Liver (tissue), 9 donors: ENCODE data around the gene DAPK2. TPM values are rescaled to one million over a fixed set of nuclear protein-coding genes. Genes with fewer than 3 reads are reported as not detected.

Experiments
- DNase-seq: peaks from one replicate; pipeline ENCODE4 v3.0.0-alpha.2; 2017; ENCODE audit warnings: low spot score
- H3K27ac ChIP-seq, 2 donors: one replicate each; pipeline ENCODE4 v1.7.0; 2013; ENCODE audit warnings: inconsistent platforms in 2 of 2, low read length in 2 of 2, control low read depth in 1 of 2, low read depth in 1 of 2, mild to moderate bottlenecking in 1 of 2
- H3K27me3 ChIP-seq, 4 donors: one replicate each; pipeline versions ENCODE4 v1.6.1 to v1.7.0; 2013; ENCODE audit warnings: low read length in 3 of 4, inconsistent platforms in 1 of 4, mild to moderate bottlenecking in 1 of 4, moderate library complexity in 1 of 4; ENCODE audit not compliant: control insufficient read depth in 4 of 4, insufficient read depth in 4 of 4
- H3K36me3 ChIP-seq, 4 donors: one replicate each; pipeline versions ENCODE4 v1.6.1 to v1.7.0; 2013; ENCODE audit warnings: low read length in 3 of 4, mild to moderate bottlenecking in 3 of 4, low read depth in 1 of 4, moderate library complexity in 1 of 4; ENCODE audit not compliant: control insufficient read depth in 4 of 4, insufficient read depth in 3 of 4
- H3K4me1 ChIP-seq, 4 donors: one replicate each; pipeline versions ENCODE4 v1.6.1 to v1.7.0; 2013; ENCODE audit warnings: low read length in 3 of 4, mild to moderate bottlenecking in 3 of 4, moderate library complexity in 1 of 4; ENCODE audit not compliant: control insufficient read depth in 4 of 4, insufficient read depth in 4 of 4
- H3K4me3 ChIP-seq, 3 donors: one replicate each; pipeline versions ENCODE4 v1.6.1 to v1.7.0; 2013; ENCODE audit warnings: low read length in 3 of 3, control low read depth in 1 of 3, low read depth in 1 of 3, mild to moderate bottlenecking in 1 of 3
- H3K9ac ChIP-seq, 2 donors: one replicate each; pipeline ENCODE4 v1.7.0; 2013; ENCODE audit warnings: low read length in 2 of 2, mild to moderate bottlenecking in 2 of 2, moderate library complexity in 2 of 2, control low read depth in 1 of 2, low read depth in 1 of 2
- H3K9me3 ChIP-seq, 4 donors: one replicate each; pipeline versions ENCODE4 v1.6.1 to v1.7.0; 2013; ENCODE audit warnings: low read length in 3 of 4; ENCODE audit not compliant: control insufficient read depth in 4 of 4
- ATF3 ChIP-seq: IDR thresholded peaks from 2 replicates; pipeline ENCODE4 v1.6.1; 2016; ENCODE audit warnings: antibody characterized with exemption
- CTCF ChIP-seq: fragments of 150-350 bp; IDR thresholded peaks from 2 replicates; pipeline ENCODE4 v1.5.1; 2017; ENCODE audit warnings: improper control_type of control experiment, low read depth, low read length; ENCODE audit not compliant: missing input control
- FOXA1 ChIP-seq: IDR thresholded peaks from 2 replicates; pipeline ENCODE4 v1.6.1; 2016; ENCODE audit warnings: antibody characterized with exemption
- HNF4A ChIP-seq, 2 donors: conservative IDR thresholded peaks; 2 replicates each; pipeline ENCODE4 v1.6.1; 2016; ENCODE audit warnings: antibody characterized with exemption in 2 of 2, mild to moderate bottlenecking in 2 of 2
- HNF4G ChIP-seq: IDR thresholded peaks from 2 replicates; pipeline ENCODE4 v1.6.1; 2016; ENCODE audit warnings: antibody characterized with exemption
- JUND ChIP-seq, 2 donors: IDR thresholded peaks; 2 replicates each; pipeline ENCODE4 v1.6.1; 2016; ENCODE audit warnings: antibody characterized with exemption in 2 of 2
- NR2F2 ChIP-seq: IDR thresholded peaks from 2 replicates; pipeline ENCODE4 v1.6.1; 2016; ENCODE audit warnings: antibody characterized with exemption
- RAD21 ChIP-seq, 2 donors: IDR thresholded peaks; 2 replicates each; pipeline ENCODE4 v1.6.1; 2016; ENCODE audit warnings: antibody characterized with exemption in 2 of 2, mild to moderate bottlenecking in 2 of 2
- REST ChIP-seq: IDR thresholded peaks from 2 replicates; pipeline ENCODE4 v1.6.1; 2016; ENCODE audit warnings: antibody characterized with exemption, mild to moderate bottlenecking
- RXRA ChIP-seq, 2 donors: IDR thresholded peaks; 2 replicates each; pipeline ENCODE4 v1.6.1; 2017 to 2018; ENCODE audit warnings: antibody characterized with exemption in 2 of 2, mild to moderate bottlenecking in 1 of 2
- SP1 ChIP-seq: IDR thresholded peaks from 2 replicates; pipeline ENCODE4 v1.6.1; 2018; ENCODE audit warnings: antibody characterized with exemption, mild to moderate bottlenecking
- TAF1 ChIP-seq: conservative IDR thresholded peaks from 2 replicates; pipeline ENCODE4 v1.6.1; 2016; ENCODE audit warnings: antibody characterized with exemption, mild to moderate bottlenecking
- YY1 ChIP-seq: IDR thresholded peaks from 2 replicates; pipeline ENCODE4 v1.6.1; 2016; ENCODE audit warnings: antibody characterized with exemption, mild to moderate bottlenecking
- ZBTB33 ChIP-seq: IDR thresholded peaks from 2 replicates; pipeline ENCODE4 v1.6.1; 2016; ENCODE audit warnings: antibody characterized with exemption
- WGBS: extraction: QIAGEN DNeasy Blood & Tissue Kit; methylation state at CpG from one replicate; pipeline ENCODE4 v1.1.7; 2013; 5-methylcytosine and 5-hydroxymethylcytosine counted together
- polyA plus RNA-seq, 2 donors: library from polyadenylated mRNA; stranded (reverse) in 1 of 2; unstranded in 1 of 2; fragments of 200-250 nt in 1 of 2; fragments of >200 nt in 1 of 2; fragmentation: Nextera tagmentation in 1 of 2; extraction: Ambion mirVana in 1 of 2; gene quantifications; one replicate each; pipeline versions ENCODE4 v1.2.1 to v1.2.3, GENCODE V29; 2013 to 2015
- total RNA-seq, 2 donors: library from RNA; depleted of rRNA; stranded (reverse); fragments of >200 nt; gene quantifications; one replicate each; pipeline ENCODE4 v1.2.3, GENCODE V29; 2014
- donor health status: healthy.
- donor health status: healthy.
- donor health status: healthy.
- donor health status: healthy.
- donor health status: healthy.

Gene DAPK2
- total and polyA plus RNA-seq, 4 donors, result 1.0 to 3.6 (median 1.1) TPM

GRCh38 chr15:63861946-63862517 is 184.3 kb downstream of the DAPK2 start:
- Histone ChIP-seq H3K27ac (no peak overlapping the region), H3K4me3 (no peak overlapping the region), H3K4me1 (peaks cover 0 to 19% (median 5%) of the 10 kb centered on the region in 4 donors), H3K9ac (no peak overlapping the region), H3K27me3 (no peaks in the 10 kb centered on the region), H3K36me3 (no peaks in the 10 kb centered on the region), H3K9me3 (no peaks in the 10 kb centered on the region)
- TF ChIP-seq REST (no peak), RAD21 (IDR thresholded peaks at IDR 0.05) (peak in 1 of 2 donors; percentile 18), SP1 (peak; percentile 51), RXRA (IDR thresholded peaks at IDR 0.05) (peak; percentile 70 to 93), CTCF (no peak), HNF4G (peak; percentile 67), ATF3 (no peak), HNF4A (conservative IDR thresholded peaks at IDR 0.05) (peak; percentile 81 to 97), JUND (IDR thresholded peaks at IDR 0.05) (no peak)
- DNase-seq, result no peak
- 97% methylated on average over 2 of the region's 2 CpGs for WGBS

- TF ChIP-seq NR2F2 (no peak), RAD21 (IDR thresholded peaks at IDR 0.05) (no peak), TAF1 (no peak), FOXA1 (no peak), ZBTB33 (no peak), HNF4G (no peak), REST (no peak), JUND (IDR thresholded peaks at IDR 0.05) (no peak), HNF4A (conservative IDR thresholded peaks at IDR 0.05) (no peak), RXRA (IDR thresholded peaks at IDR 0.05) (no peak), YY1 (no peak), SP1 (no peak), ATF3 (no peak)
- Histone ChIP-seq H3K36me3 (no peaks in the 10 kb centered on the region), H3K4me1 (peaks cover 0 to 20% (median 5%) of the 10 kb centered on the region in 4 donors), H3K9ac (no peak overlapping the region), H3K9me3 (no peaks in the 10 kb centered on the region), H3K4me3 (no peak overlapping the region), H3K27me3 (no peaks in the 10 kb centered on the region), H3K27ac (no peak overlapping the region)
- no peak for DNase-seq
- WGBS, result 80% methylated on average over 4 of the region's 4 CpGs
Observed at GRCh38 chr15:63860555-63860954, 185.7 kb downstream of the DAPK2 start.
